ENCODE results near the gene ATXN10. TPM values are rescaled to one million over a fixed set of nuclear protein-coding genes. Genes with fewer than 3 reads are reported as not detected.
A peak's percentile ranks its signal among the peaks of the same experiment; 100 is the strongest.

Gene ATXN10
- total and polyA plus RNA-seq, 2 of the 13 experiments (the other 11 are each of a cell fraction or from before 2014, with no cell fraction given), result 60.1 to 194 TPM

GRCh38 chr22:45629469-45630089, 42.1 kb upstream of the ATXN10 start (continued):
- TF ChIP-seq, protein P1, sequence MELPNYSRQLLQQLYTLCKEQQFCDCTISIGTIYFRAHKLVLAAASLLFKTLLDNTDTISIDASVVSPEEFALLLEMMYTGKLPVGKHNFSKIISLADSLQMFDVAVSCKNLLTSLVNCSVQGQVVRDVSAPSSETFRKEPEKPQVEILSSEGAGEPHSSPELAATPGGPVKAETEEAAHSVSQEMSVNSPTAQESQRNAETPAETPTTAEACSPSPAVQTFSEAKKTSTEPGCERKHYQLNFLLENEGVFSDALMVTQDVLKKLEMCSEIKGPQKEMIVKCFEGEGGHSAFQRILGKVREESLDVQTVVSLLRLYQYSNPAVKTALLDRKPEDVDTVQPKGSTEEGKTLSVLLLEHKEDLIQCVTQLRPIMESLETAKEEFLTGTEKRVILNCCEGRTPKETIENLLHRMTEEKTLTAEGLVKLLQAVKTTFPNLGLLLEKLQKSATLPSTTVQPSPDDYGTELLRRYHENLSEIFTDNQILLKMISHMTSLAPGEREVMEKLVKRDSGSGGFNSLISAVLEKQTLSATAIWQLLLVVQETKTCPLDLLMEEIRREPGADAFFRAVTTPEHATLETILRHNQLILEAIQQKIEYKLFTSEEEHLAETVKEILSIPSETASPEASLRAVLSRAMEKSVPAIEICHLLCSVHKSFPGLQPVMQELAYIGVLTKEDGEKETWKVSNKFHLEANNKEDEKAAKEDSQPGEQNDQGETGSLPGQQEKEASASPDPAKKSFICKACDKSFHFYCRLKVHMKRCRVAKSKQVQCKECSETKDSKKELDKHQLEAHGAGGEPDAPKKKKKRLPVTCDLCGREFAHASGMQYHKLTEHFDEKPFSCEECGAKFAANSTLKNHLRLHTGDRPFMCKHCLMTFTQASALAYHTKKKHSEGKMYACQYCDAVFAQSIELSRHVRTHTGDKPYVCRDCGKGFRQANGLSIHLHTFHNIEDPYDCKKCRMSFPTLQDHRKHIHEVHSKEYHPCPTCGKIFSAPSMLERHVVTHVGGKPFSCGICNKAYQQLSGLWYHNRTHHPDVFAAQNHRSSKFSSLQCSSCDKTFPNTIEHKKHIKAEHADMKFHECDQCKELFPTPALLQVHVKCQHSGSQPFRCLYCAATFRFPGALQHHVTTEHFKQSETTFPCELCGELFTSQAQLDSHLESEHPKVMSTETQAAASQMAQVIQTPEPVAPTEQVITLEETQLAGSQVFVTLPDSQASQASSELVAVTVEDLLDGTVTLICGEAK (IDR thresholded peaks at IDR 0.05), result no peak
- TF ChIP-seq, protein P1 (CRISPR knock-in tag; IDR thresholded peaks at IDR 0.05), result no peak
- TF ChIP-seq SPEN (CRISPR knock-in tag; IDR thresholded peaks at IDR 0.05; ENCODE audit: low read depth) (peak; percentile 70; the same call in 1 of the 2 replicates), RNF219 (CRISPR knock-in tag; IDR thresholded peaks at IDR 0.05) (no peak), FOXA1 (IDR thresholded peaks at IDR 0.05) (0 out of 2 replicates have a peak, but pooled peaks have one; percentile 41), FOXA1 (CRISPR knock-in tag; IDR thresholded peaks at IDR 0.05) (peak; percentile 97), ZNF609 (CRISPR knock-in tag; IDR thresholded peaks at IDR 0.05; ENCODE audit: borderline replicate concordance) (peak; percentile 74; the same call in 1 of the 2 replicates), NCOA2 (CRISPR knock-in tag; IDR thresholded peaks at IDR 0.05) (peak; percentile 51), PHF21A (CRISPR knock-in tag; IDR thresholded peaks at IDR 0.05) (peak; percentile 73)
- TF ChIP-seq, protein P2, sequence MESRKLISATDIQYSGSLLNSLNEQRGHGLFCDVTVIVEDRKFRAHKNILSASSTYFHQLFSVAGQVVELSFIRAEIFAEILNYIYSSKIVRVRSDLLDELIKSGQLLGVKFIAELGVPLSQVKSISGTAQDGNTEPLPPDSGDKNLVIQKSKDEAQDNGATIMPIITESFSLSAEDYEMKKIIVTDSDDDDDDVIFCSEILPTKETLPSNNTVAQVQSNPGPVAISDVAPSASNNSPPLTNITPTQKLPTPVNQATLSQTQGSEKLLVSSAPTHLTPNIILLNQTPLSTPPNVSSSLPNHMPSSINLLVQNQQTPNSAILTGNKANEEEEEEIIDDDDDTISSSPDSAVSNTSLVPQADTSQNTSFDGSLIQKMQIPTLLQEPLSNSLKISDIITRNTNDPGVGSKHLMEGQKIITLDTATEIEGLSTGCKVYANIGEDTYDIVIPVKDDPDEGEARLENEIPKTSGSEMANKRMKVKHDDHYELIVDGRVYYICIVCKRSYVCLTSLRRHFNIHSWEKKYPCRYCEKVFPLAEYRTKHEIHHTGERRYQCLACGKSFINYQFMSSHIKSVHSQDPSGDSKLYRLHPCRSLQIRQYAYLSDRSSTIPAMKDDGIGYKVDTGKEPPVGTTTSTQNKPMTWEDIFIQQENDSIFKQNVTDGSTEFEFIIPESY (CRISPR knock-in tag; IDR thresholded peaks at IDR 0.05), result no peak; the same call in 1 of the 2 replicates

Data from HepG2 (cell line).